GM10248 (cell line): Measurements from ENCODE around the gene ACACA.

Experiments
- CTCF ChIA-PET: fragments of 300-600 bp; sonication (Branson Sonifier 250); formaldehyde crosslinking; extraction: SDS; loops from one replicate; lab custom pipeline; 2021; ENCODE audit warnings: antibody characterized with exemption; lab: Yijun Ruan, JAX
- POLR2A ChIA-PET: fragments of 350-650 bp; sonication (Branson Sonifier 250); formaldehyde crosslinking; extraction: SDS; loops from one replicate; lab custom pipeline; 2020; ENCODE audit warnings: antibody characterized with exemption; lab: Yijun Ruan, JAX
- DNase-seq: peaks from one replicate; pipeline ENCODE4 v3.0.0; 2012; ENCODE audit errors: extremely low spot score
- TF ChIP-seq, protein P1 (sequence below): IDR thresholded peaks from 2 replicates; pipeline ENCODE4 v1.5.1; 2012; ENCODE audit warnings: mild to moderate bottlenecking, low read depth; ENCODE audit errors: extremely low read depth, missing control alignments, control extremely low read depth

Gene ACACA

DNA sequence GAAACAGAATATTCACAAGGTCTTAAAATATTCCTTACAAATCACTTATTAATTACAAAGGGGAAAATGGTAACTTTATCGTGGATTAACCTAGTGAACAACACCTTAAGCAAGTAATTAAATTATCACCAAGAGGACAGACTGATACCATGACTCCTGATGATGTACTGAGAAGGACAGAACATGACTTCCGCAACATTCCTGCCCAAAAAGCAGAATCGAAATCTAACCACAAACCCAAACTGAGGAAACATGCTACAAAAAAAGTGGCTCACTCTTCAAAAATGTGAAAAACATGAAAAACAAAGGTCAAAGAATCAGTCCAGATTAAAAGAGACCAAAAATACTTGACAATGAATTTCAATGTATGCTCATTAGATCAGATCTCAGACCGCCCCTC is 306.4 kb downstream of the ACACA start:
- CTCF ChIA-PET: no interaction called here
- DNase-seq: no peak
- TF ChIP-seq, protein P1, sequence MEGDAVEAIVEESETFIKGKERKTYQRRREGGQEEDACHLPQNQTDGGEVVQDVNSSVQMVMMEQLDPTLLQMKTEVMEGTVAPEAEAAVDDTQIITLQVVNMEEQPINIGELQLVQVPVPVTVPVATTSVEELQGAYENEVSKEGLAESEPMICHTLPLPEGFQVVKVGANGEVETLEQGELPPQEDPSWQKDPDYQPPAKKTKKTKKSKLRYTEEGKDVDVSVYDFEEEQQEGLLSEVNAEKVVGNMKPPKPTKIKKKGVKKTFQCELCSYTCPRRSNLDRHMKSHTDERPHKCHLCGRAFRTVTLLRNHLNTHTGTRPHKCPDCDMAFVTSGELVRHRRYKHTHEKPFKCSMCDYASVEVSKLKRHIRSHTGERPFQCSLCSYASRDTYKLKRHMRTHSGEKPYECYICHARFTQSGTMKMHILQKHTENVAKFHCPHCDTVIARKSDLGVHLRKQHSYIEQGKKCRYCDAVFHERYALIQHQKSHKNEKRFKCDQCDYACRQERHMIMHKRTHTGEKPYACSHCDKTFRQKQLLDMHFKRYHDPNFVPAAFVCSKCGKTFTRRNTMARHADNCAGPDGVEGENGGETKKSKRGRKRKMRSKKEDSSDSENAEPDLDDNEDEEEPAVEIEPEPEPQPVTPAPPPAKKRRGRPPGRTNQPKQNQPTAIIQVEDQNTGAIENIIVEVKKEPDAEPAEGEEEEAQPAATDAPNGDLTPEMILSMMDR: no peak
- POLR2A ChIA-PET: no interaction called here

DNA sequence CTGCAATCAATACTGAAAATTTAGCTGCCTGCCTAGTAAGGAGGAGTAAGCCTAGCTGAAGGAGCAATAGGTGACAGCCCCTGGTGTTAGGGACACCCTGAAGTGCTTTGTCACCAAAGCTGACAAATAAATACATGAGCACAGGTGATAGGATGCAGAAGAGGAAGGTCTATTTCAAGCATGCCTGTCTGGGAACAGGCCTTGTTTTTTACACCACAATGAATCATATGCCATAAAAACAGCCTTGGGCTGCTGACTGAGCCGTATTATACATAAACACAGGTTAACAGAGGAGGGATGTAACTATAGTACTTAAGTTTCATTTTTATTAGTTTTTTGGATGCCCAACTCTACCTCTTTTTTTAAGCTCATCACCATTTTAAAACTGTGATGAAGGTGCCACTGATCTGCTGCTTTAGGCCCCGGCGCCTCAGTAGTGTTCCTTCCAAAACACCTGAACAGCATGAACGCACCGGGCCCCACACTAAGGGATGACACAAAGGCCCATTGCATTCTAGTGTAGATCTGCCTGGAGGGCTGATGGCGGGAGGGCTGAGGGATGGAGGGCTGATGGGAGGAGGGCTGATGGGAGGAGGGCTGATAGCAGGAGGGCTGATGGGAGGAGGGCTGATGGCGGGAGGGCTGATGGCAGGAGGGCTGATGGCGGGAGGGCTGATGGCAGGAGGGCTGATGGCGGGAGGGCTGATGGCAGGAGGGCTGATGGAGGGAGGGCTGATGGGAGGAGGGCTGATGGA is 307.5 kb downstream of the ACACA start:
- ChIA-PET POLR2A (no interaction called here), CTCF (interaction anchor here (1.2 to 1.5 kb wide), 2 partner anchors 11 to 52 kb away, joined by 3 read pairs; no protein-coding TSS in a partner anchor)
- DNase-seq: no peak
- TF ChIP-seq, protein P1: no peak

DNA sequence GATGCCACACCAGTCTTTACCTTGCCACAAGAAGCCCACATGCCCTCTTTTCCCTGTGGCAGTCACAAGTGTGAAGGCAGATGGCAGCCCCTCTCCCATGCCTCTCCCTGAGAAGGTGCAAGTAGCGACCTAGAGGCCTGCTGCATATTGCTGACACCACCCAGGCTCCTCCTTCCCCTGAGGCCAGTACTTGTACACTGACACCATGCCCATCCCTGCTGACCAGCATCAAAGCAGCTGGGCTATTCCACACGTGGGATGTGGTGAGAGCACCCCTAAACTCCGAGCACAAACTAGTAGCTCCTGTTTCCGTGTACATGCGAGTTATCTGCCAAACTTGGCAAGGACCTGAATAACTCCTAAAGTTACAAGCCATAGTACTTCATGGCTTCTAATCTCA is 308.5 kb downstream of the ACACA start:
- no peak for DNase-seq
- TF ChIP-seq, protein P1: no peak
- ChIA-PET CTCF (interaction anchor here (1.0 to 1.5 kb wide), 3 partner anchors 10 to 51 kb away, joined by 3 read pairs; no protein-coding TSS in a partner anchor), POLR2A (no interaction called here)

DNA sequence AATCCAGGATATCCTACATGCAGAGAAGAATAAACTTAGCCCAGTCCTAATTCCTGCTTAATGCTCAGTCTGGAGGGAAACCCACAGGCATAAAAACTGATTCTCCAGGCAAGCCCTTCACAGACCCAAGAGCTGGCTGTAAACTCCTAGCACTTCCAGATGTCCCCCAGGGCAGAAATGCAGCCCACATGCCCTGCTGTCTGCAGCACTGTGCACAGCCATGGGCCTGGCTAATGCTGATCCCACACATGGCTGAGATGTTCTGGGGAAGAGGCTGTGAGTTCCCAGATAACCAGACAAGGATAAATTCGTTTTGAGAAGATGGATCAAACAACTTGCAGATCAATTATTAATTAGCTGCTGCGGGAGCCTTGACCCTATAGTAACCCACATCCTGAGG is 309.5 kb downstream of the ACACA start:
- TF ChIP-seq, protein P1: no peak
- CTCF ChIA-PET: interaction anchor here (1.0 to 2.2 kb wide), 5 partner anchors 13 to 50 kb away, joined by 3 to 8 read pairs (median 4); no protein-coding TSS in a partner anchor
- POLR2A ChIA-PET: no interaction called here
- DNase-seq: no peak

DNA sequence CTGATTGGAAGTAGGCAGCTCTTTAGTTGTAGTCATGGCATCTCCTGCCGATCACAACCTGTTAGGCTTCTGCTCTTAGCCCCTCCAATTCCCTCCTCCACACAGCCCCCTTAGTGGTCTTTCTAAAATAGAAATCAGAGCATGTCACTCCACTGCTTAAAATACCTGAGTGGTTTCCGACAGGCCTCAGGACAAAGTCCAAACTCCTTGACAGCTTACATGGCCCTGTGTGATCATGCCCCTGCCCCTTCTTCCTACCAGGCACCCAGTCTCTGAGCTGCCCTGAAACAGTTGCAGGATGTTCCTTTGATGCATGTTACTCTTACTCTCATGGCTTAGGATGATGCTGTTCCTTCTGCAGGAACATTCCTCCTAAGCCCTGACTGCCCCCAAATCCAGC is 310.6 kb downstream of the ACACA start:
- no peak for DNase-seq
- POLR2A ChIA-PET: no interaction called here
- TF ChIP-seq, protein P1: no peak
- CTCF ChIA-PET: interaction anchor here (1.2 to 2.2 kb wide), 3 partner anchors 14 to 48 kb away, joined by 3 to 8 read pairs (median 5); no protein-coding TSS in a partner anchor

DNA sequence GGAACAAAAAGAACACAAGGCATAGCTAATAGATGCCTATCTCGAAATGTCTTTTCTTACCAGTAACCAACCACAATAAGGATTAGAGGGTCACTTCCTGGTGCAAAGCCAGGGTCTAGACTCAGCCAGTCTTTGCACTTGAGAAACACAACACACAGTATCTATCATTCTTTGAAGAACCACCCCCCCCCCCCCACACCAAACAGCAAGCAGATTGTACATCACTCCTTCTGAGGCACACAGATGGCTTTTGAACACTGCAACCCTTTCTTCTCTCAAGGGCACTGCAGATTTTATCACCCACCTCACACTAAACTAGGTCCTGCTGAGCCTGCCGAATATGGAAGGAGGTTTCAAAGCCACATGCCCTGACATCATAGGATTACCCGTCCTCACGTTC is 312.2 kb downstream of the ACACA start:
- no peak for DNase-seq
- ChIA-PET CTCF (interaction anchor here (0.7 to 1.6 kb wide), 3 partner anchors 9 to 24 kb away, joined by 3 to 6 read pairs (median 3); no protein-coding TSS in a partner anchor), POLR2A (no interaction called here)
- TF ChIP-seq, protein P1: no peak
